GM21576 (cell line): ENCODE results near the gene TMEM132D.
"Not testable (repeated sequence)": the region's sequence is repeated elsewhere in the genome, so short reads cannot be mapped to it uniquely, and the experiment has no call there.

Source experiments
- ATAC-seq: cut with Tn5 transposase; IDR thresholded peaks from one replicate; pipeline ENCODE4 v1.9.1; 2021; ENCODE audit warnings: mild to moderate bottlenecking, moderate library complexity; ENCODE audit not compliant: unreplicated experiment

TMEM132D gene

DNA sequence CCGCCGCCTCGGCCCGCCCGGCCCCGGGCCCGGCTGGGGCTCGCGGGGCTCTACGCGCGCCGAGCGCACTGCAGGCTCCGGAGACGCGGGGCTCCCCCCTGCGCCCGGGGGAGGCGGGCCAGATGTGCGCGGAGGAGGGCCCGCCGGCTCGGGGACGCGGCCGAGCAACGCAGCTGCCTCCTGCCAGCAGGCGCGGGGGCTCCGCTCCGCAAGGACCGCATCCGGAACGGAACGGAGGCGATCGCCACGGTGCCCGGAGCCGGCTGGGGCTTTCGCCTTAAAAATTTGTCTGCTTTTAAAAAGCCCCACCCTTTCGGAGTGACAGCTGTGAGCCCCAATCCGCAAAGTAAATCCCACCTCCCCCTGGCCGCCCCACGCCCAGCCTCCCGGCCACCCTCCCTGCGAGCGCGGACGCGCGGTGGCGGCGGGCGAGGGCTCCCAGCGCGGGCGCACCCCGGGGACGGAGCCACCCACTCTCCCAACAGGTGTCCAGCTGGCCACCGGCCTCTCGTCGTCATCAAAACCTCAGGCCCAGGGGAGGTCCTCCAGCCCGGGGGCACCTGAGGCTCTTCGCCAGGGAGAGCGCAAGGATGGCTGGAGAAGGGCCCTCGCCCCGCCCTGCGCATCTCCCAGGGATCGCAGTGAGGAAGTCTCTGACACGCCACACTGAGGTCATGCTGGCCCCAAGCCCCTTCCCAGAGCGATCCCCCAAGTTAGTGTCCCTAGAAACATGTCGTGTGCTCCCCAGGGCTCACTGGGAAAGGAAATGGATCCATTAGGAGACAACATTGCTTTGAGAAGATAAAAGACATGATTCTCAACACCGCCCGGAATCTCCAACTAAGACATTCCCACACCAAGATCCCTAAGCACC lies at the start of gene TMEM132D:
TSS of gene TMEM132D (minus strand) at position 70 of the 874 bp plus-strand sequence.
- ATAC-seq = no peak

DNA sequence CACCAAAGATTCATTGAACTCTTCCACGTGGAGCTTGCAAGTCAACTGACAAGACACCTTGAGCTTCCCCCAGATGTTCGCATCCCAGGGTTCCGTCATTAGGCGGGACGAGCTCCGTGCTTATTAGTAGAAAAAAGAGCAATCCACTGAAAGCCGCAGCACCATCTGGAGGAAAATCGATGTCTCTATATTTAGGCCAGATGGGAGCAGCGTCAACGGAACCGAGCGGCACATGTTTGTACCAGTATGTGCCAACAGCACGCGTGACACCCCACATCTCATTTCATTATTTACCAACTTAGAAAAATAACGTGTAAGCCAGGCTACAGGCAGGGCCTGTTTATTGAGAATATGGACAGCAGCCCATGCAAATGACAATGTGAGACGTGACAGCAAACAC lies 45.8 kb upstream of the TMEM132D start:
- no peak for ATAC-seq

DNA sequence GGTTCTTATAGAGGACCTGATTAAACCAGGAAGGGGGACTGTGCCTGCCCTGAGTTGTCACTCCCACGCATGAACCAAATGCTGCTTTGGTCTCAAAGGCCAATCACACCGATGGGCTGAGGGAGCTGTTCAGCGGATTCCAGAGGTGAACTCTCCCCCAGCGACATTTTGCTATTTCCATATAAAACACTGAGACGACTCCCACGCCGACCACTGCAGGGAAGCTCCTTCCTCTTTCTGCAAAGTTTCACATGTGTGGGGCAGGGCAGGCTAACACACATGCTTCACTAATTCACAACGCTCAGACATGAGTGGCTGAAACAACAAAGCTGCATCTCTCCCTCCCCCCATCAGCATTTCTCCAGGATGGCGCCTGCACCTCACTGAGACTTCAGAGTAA lies 37.8 kb upstream of the TMEM132D start:
- no peak for ATAC-seq

DNA sequence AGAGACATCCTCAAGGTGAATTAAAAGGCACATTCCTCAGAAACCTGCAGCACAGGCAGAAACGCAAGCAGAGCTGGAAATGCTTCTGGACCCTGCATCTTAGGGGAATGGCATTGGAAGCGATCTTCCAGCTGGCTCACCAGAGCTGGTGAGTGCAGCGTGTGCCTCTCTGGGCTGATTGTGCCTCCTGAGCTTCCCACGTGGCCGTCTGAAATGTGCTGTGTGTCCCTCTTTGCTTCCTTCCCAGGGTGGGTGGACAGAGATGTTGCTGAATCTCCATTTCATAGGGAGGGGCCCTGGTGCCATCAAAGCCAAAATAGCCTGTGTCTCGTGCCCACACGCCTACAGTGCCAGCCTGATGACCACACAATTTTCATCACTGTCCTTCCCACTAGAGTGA lies 34.3 kb upstream of the TMEM132D start:
- ATAC-seq = no peak

DNA sequence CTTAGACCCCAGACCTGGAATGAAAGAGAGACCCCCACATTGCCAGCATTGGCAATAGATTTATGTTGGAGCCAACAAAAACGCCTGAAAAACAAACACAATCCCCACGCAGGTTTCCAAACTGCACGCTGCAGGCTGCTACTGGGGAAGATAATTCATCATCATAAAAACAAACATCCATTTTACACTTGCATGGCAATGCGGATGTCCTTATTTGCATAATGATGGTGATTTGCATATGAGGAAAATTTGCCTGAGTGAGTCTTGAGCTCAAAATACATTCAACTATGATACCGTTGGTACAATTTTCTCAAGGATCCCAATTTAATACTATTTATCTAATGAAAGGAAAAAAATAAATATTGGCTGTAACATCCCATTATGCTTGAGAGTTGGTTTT lies 33.6 kb upstream of the TMEM132D start:
- no peak for ATAC-seq

- ATAC-seq = no peak
Observed at GRCh38 chr12:129928643-129929042, 24.8 kb upstream of the TMEM132D start.

- no peak for ATAC-seq
Observed at GRCh38 chr12:129927316-129927900, 23.6 kb upstream of the TMEM132D start.

- ATAC-seq = no peak
Observed at GRCh38 chr12:129911428-129912049, 7.7 kb upstream of the TMEM132D start.

DNA sequence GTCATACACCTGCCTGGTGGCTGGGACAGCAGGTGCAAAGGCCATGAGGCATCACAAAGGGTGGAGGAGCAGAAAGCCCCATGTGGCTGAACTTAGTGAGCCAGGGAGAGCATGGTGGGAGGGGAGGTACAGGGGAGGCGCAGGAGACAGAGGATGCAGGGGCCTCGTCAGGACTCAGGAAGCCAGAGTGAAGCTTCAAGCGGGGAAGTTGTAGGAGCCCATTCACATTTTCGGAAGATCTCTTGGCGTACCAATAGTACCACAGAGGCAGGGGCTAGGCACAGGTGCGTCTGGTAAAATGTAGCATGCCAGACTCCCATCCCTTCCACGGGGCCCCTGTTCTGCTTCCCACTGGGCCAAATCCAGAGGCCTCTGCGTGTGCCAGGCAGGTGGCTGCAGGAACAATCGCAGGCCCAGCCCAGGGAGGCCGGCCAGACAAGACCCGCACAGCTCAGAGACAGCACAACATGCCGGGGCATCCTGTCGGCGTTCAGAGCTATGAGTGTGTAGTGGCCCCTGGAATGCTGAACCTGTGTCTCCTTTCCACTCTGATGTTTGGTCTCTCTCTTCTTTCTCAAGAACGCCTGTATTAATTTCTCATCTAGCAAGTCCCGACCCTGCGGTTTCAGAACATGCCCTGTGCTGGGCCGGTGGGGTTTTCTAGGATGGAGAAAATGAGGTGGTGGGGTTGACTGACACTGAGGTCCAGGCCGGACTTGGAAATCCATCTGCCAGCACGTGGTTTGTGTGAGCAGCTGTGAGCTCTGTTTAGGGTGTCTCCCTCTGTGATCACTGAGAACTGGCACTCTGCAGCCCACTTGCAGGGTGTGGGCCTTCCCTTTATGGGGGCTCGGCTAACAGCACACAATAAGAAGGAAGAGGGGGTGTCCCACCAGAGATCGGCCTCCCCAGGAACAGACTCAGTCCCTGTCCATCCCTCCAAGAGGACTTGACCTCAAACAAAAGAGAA lies 5.5 kb upstream of the TMEM132D start:
- ATAC-seq = no peak

DNA sequence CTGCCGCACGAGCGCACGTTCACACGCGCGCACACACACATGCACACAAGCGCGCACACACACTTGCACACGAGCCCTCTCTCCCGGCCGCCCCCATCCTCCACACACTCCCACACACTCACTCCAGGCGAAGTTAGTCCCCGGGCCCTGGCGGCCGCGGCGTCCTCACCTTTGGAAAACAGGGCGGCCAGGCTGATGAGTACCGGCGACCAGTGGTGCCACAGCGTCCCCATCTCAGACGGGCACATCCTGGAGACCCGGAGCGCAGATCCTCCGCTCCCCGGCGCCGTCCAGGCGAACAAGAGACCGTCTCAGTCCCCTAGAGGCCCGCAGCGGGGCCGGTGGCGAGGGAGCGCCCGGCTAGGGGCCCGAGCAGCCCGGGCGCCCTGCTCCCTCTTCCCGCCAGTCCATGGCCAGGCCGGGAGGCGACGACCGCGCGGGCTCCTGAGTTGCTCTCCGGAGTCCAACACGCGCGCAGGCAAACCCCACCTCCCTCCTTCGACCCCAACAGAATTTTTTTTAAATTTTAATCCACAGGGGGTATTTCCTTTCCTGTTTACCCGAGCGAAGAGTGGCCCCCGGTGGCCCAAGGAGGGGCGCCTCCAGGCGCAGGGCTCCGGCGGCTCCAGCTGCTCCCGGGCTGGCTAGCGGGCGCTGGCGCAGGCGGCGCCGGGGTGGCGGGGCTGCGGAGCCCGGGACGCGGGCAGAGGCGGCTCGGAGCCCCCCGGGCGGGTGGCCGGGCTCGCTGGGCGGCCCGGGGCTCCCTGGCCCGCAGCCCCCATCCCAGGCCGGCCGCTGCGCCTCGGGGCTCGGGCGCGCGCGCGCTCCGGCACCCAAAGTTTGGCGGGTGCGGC lies 506 bp downstream of the TMEM132D start:
- no peak for ATAC-seq

DNA sequence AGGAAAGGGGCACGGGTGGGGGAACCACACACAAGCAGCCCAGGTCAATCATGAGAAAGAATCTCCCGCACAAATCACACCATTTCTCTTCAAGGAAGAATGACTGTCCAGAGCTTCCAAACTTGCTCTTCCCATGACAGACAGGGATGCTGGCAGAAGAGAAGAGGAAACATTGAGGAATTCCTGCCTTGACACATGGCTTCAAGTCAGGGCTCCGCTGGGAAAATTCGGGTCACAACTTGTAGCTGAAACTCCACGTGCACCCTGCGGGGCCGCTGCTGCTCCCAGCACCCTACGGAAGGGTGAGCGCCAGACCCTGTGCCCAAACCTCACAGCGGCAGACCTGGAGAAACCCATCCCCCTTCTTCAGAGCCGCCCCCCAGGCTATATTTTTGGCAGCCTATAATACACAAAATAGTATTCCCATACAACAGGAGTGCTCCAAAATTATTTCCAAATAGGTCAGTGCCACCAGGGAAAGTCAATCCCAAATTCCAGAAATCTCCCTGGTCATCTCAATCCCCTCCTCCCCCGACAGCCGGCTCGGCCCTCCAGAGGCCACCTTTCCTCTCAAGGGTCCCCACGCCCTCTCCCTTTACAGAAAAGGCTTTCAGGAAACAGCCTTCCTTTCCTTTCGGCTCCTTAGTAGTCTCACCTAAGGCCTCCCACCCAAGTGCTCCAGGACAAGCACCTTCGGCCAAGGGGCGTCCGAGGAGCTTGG lies 1.3 kb downstream of the TMEM132D start:
- ATAC-seq = no peak

GRCh38 chr12:129901254-129901653 lies 2.6 kb downstream of the TMEM132D start:
- ATAC-seq = no peak

DNA sequence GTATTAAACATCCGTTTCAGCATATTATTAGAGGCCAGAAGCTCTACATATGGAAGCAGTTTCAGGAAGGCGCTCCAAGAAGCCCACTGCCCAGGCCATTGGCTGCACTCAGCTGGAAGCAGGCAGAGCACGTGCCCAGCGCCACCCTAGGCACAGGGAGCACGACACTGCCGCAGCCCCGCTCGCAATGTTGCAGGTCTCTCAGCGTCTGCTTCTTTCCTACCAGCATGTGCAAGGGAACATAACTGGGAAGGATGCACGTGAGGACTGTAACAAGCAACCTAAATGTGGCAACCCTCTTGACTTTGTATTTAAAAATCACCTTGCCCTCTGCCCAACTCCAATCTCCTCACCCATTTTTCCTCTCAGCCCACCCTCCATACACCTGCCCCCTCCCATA lies 3.5 kb downstream of the TMEM132D start:
- ATAC-seq = no peak

DNA sequence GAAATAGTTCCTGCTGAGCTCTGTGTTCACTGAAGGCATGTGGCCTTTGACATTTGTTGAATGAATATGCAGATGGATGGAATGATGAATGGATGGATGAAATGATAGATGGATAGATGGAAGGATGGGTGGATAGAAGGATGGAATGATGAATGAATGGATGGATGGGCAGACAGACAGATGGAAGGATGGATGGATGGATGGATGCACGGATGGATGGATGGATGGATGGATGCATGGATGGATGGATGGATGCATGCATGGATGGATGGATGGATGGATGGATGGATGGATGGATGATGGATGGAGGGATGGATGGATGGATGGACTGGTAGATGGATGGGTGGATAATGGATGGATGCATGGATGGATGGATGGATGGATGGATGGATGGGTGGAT lies 4.8 kb downstream of the TMEM132D start:
- ATAC-seq = not testable (repeated sequence)

- ATAC-seq = no peak
Observed at GRCh38 chr12:129893691-129894090, 10.1 kb downstream of the TMEM132D start.

DNA sequence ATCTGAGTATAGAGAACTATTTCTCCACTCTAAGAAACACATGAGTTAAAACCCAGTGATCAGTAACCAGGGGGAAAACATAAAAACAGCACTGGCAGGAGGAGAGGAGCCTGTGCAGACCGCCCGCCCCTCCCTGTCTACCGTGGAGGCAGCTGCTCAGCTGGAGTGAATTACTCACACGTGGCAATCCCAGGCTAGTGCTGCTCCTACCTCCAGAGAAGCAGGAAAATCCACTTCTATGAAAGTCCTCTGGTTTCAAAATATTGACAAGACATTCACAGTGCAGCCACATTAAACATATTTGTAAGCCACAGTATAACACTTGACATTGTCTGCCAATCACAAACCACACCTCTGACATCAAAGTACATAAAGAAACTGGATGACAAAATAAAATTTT lies 16.7 kb downstream of the TMEM132D start:
- ATAC-seq = no peak

- no peak for ATAC-seq
Observed at GRCh38 chr12:129886541-129886940, 17.3 kb downstream of the TMEM132D start.

DNA sequence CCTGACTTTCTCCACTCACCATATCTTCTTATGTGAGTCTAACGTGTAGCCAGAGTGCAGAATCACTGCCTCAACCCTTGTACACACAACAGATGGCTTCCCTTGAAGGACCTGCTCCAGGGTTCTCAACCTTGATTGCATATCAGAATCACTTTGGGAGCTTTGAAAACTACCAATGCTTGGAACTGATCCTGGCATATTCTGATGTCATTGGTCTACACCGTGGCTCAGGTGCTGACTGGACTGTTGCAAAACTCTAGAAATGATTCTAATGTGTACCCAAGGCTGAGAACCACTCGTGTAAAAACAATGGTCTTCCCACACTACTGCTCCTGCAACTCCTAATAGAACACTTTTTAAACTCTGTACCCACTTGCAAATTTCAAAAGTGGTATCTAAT lies 18.5 kb downstream of the TMEM132D start:
- ATAC-seq = no peak

GRCh38 chr12:129877411-129877810 lies 26.4 kb downstream of the TMEM132D start:
- no peak for ATAC-seq
